HG03064 (cell line): ENCODE data around the gene ABHD12.
"Not testable (repeated sequence)": the region's sequence is repeated elsewhere in the genome, so short reads cannot be mapped to it uniquely, and the experiment has no call there.

ENCODE experiments used
- ATAC-seq: cut with Tn5 transposase; IDR thresholded peaks from one replicate; pipeline ENCODE4 v1.9.1; 2021; ENCODE audit warnings: low read depth; ENCODE audit not compliant: unreplicated experiment

ABHD12 gene

DNA sequence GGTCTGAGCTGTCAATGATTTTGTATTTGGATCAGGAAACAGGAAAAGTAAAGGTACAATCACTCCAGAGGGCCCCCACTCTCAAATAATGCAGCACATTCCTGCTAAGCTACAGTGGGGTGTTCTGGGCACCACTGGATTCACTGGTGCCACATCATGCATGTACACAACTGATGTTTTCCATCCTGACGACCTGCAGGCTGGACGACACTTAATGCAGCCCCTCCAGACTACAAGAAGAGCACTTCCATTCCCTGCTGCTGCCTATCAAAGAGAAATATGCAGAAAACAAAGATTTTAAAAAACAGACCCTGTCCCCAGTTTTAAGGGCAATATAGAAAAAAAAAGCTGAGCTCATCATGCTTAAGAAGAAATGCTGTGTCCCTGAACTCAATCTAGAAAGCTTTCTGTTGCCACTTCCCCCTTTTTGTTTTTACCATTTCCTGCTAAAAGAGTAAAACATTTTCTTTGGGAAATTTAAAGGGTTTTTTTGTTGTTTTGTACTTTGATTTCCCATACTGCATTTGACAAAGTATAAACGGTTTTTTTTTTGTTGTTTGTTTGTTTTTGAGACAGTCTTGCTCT, 35.5 kb downstream of the ABHD12 start:
- no peak for ATAC-seq

- no peak for ATAC-seq
Observed at GRCh38 chr20:25353747-25354705, 36.6 kb downstream of the ABHD12 start.

DNA sequence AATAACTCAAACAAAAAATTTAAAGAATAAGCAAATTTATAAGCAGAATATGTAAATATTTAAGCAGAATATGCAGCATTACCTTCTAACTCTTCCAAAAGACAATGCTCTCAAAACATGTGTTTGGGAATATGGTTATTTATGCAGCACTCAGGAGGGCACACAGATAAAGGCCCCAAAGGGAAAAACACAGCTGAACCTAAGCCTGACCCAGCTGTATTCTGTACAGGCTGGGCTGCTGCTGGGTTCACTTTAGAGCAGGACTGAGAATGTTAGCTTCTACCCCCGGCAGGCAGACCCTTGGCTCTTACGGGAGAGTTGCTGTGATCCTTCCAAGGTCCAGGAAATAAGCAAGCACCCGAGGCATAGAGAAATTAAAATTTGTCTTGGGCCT, 37.3 kb downstream of the ABHD12 start:
- no peak for ATAC-seq

- no peak for ATAC-seq
Observed at GRCh38 chr20:25352746-25353145, 37.9 kb downstream of the ABHD12 start.

DNA sequence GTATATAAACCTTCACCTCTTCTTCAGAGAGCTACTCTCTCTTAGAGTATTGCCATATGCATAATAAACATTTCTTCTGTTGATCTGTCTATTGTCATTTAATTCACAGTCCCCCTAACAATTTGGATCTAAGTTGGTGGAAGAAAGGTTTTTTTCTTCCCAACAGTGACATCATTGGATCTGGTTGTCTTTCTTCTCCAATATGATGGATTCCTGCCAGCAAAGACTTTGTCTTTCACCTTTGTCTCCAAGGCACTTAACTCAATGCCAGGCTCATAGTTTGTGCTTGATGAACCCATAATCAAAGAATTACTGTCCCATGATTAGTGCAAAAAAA, 39.6 kb downstream of the ABHD12 start:
- no peak for ATAC-seq

- no peak for ATAC-seq
Observed at GRCh38 chr20:25346349-25346748, 44.3 kb downstream of the ABHD12 start.

GRCh38 chr20:25345721-25346120, 44.9 kb downstream of the ABHD12 start:
- ATAC-seq, result no peak

DNA sequence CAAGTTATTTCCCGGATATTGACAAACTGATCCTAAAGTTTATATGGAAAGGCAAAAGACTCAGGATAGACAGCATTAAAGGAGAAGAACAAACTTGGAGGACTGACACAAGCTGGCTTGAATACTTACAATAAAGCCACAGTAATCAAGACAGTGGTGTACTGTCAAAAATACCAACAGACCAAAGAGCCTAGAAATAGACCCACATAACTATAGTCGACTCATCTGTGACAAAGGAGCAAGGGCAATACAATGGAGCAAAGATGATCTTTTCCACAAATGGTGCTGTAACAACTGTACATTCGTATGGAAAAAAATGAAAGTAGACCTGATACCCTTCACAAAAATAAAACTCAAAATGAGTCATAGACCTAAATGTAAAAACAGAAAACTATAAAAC, 46.0 kb downstream of the ABHD12 start:
- ATAC-seq, result no peak

DNA sequence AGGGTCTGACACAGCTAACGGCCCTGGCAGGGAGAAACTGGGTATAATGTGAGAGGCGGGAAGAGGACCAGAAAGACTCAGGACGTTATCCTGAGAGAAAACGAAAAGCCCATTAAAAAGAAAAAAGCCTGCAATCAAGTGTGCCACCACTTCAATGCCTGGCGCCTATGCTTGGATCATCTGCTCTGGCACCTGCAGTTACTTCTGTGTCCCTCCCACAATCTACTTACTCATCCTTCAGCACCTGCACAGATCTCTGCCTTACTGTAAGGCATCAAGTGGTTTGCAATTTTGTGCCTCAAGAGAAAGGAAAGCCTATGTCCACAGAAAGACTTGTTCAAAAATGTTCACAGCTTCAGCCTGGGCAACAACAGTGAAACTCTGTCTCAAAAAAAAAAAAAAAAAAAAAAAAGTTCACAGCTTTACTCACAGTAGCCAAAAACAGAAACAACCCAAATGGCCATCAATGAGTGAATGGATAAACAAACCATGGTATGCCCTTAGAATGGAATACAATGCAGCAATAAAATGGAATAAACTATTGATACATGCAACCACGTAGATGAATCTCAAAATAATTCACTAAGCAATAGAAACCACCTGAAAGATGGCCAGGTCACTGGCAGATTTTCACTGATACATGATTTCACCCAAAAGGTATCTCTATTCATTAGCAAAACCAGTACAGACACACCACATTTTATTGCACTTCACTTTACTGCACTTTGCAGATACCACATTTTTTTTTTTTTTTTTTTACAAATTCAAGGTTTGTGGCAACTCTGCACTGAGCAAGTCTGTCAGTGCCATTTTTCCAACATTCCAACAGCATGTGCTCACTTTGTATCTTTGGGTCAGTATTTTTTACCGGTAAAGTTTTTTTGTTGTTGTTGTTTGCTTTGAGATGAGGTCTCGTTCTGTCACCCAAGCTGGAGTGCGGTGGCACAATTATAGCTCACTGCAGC, 48.6 kb downstream of the ABHD12 start:
- no peak for ATAC-seq

DNA sequence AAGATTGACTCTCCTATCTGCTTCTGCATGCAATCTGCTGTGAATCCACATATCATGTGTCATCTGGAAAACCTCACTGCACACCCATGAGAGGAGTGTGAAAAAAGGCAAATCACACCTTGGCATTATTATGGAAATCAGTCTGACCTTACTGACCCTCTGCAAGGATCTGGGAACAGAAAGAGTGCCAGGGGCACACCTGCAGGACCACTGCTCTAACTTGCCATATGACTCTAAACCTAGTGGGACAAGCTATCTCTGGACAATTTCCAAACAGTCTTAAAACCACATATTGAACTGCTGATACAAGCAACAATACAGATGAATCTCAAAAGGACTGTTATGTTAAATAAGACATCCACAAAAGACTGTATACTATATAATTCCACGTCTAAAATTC, 50.3 kb downstream of the ABHD12 start:
- ATAC-seq, result no peak

- no peak for ATAC-seq
Observed at GRCh38 chr20:25339608-25340007, 51.0 kb downstream of the ABHD12 start.

DNA sequence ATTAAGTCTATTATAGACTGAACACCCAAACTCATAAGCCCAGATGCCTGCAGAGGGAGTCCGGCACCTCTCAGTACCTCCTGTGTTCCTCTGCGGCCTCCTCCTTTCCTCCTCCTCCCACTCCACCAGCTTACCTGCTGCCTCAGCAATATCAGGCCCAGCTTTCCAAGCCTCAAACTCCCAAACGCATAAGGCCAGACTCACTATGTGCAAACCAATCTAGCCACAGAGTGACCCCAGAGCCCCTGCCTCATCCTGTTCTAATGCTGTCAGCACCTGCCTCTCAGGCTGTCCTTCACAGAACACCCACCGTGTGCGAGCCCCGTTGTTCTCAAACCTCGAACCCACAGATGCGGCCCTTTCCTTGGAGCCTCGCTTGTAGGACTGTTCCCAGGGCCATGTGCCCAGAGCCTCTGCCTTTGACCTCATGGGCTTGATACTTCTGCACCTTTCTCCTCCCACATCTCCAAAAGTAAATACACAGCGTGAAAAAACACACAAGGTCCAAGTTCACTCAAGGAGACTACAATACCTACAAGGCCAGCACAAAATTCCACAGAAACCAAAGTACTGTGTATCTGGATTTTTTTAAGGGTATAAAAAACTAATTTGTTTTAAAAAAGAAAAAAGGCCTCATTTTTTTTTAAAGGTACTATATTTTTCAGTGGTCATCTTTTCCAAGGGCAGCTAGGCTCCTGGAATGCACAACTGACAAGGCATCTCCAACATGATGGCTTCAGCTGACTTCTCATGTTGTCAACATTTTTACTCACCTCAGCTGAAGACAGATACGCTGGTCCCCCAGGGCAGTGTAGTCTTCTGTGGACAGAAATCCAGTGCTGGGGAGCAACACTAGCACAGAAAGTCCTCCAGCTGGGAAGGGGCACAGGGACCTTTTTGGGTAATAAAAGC, 52.3 kb downstream of the ABHD12 start:
- ATAC-seq, result no peak

- no peak for ATAC-seq
Observed at GRCh38 chr20:25336561-25337422, 53.8 kb downstream of the ABHD12 start.

GRCh38 chr20:25334972-25335371, 55.7 kb downstream of the ABHD12 start:
- not testable (repeated sequence) for ATAC-seq

DNA sequence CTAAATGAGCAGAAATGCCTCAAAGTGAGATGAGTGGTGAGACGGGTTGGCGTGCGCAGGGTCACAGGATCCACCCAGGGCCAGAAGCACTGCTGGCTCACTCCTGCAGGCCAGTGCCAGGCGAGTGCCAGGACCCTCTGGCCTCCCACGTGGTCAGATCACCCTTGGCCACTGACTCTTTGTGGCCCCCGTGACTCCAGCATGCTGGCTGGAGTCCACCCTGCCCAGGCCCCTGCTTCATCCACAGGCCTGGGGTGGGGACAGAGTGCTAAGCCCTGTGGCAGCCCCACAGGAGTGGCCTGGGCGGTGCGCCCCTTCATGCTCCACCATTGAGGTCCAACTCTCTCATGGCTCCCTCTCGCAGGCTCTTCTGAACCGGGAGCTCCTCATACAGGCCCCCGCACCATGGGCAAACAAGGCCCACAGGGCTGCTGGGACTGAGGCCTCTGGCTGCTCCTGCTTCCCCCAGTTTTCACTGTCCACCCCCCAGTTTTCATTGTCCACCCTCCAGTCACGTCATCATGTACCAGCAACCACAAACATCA, 61.6 kb downstream of the ABHD12 start:
- no peak for ATAC-seq

GRCh38 chr20:25327521-25328235, 63.0 kb downstream of the ABHD12 start:
- ATAC-seq, result no peak

DNA sequence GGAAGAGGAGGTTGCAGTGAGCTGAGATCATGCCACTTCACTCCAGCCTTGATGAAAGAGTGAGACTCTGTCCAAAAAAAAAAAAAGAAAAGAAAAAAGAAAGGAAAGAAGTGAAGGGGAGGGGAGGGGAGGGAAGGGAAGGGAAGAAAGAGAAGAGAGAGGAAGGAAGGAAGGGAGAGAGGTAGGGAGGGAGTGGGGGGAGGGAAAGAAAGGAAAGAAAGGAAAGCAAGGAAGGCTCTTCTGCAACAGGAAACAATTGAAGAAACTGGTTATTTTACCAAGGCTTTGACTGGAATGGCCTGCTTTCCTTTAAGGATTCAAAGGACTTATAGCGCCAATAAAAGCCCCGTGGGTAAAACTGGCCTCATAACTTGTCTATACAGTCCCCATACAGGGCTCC, 64.6 kb downstream of the ABHD12 start:
- no peak for ATAC-seq

GRCh38 chr20:25325073-25325472, 65.6 kb downstream of the ABHD12 start:
- no peak for ATAC-seq
